BLaER1 treated with 17β-estradiol and CSF1 and Interleukin-3, amounts not matched to agents 10 nM and 100 nM (cell line): ENCODE results near the gene METTL14.
"Not testable (repeated sequence)": the region's sequence is repeated elsewhere in the genome, so short reads cannot be mapped to it uniquely, and the experiment has no call there.

Experiments used
- H3K27ac ChIP-seq, 11 experiments: shearing (Covaris generic); formaldehyde crosslinking; 2 replicates each; pipeline ENCODE4 v1.8.1; 2022
- H3K27me3 ChIP-seq, 11 experiments: shearing (Covaris generic); formaldehyde crosslinking; 2 replicates each; pipeline ENCODE4 v1.8.1; 2022
- H3K36me3 ChIP-seq, 11 experiments: shearing (Covaris generic); formaldehyde crosslinking; 2 replicates each; pipeline ENCODE4 v1.8.1; 2022
- H3K4me1 ChIP-seq, 10 experiments: shearing (Covaris generic); formaldehyde crosslinking; 2 replicates each; pipeline ENCODE4 v1.8.1; 2022
- H3K4me2 ChIP-seq, 11 experiments: shearing (Covaris generic); formaldehyde crosslinking; 2 replicates each; pipeline ENCODE4 v1.8.1; 2022
- H3K4me3 ChIP-seq, 10 experiments: shearing (Covaris generic); formaldehyde crosslinking; 2 replicates each; pipeline ENCODE4 v1.8.1; 2022
- H3K9ac ChIP-seq, 11 experiments: shearing (Covaris generic); formaldehyde crosslinking; 2 replicates each; pipeline ENCODE4 v1.8.1; 2022
- H3K9me3 ChIP-seq, 11 experiments: shearing (Covaris generic); formaldehyde crosslinking; replicated peaks in 1 of 11; 2 replicates each; pipeline ENCODE4 v1.8.1; 2022
- H4K20me1 ChIP-seq, 11 experiments: shearing (Covaris generic); formaldehyde crosslinking; 2 replicates each; pipeline ENCODE4 v1.8.1; 2022
- Cebpa-rat ChIP-seq, 11 experiments: shearing (Covaris generic); IDR thresholded peaks; 2 replicates each; pipeline ENCODE4 v1.8.1; 2022

The METTL14 gene

DNA sequence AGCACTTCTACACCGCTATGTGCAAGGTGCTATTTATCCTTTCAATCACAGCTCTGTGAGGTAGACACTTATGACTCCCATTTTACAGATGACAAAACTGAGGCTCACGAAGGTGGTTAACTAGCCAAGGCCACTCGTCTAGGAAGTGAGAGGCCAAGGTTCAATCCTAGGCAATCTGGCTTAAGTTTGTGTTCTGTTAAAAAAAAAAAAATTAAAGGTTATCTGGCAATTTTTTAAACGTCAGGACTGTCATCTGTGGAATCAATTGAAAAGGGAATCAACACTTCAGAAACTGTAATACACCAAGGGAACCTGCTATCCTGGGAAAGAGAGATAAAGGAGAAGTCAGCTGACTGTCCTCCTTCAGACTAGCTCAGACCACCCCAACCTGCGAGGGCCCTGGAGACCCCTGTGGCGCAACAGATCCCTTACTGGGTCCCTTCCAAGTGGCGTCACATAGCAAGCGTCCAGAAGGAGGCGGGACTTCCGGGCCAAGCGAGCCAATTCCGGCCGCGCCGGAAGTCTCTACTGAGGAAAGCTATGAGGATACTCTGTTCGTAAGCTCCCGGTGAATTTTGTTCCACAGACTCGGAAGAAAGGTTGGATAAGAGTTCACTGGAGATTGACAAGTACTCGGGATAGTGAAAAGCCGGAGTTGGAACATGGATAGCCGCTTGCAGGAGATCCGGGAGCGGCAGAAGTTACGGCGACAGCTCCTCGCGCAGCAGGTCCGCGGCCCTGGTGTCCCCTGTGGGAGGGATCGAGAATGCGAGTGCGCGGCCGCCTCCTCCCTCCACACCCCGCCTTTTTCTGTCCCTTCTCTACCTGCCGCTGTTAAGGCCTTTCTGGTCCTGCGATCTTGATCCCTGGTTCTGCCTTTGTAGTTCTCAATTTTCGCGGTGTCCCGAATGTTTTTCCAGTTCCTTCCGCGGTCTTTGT is at the start of gene METTL14:
METTL14 (plus strand) TSS at position 520 of the 939 bp plus-strand sequence; CDS start at position 663, 143 bp downstream.
- peak within 1 kb of the TSS; percentile 66 to 94 (median 82) for H3K4me3 ChIP-seq
- H3K36me3 ChIP-seq = peaks cover 22 to 33% (median 26%) of the 10 kb centered on the region in 11 experiments
- TF ChIP-seq Cebpa-rat (IDR thresholded peaks at IDR 0.05) = peak in 10 of 11 experiments; percentile 24 to 89 (median 66); a peak in 12 of 22 replicates
- H3K9me3 ChIP-seq = no peaks in the 10 kb centered on the region
- H3K27me3 ChIP-seq = no peaks in the 10 kb centered on the region
- H3K4me2 ChIP-seq = peak within 1 kb of the TSS; percentile 79 to 100 (median 91)
- H3K9ac ChIP-seq = peak within 1 kb of the TSS; percentile 76 to 90 (median 84)
- H3K27ac ChIP-seq = peak within 1 kb of the TSS; percentile 68 to 87 (median 81)
- H4K20me1 ChIP-seq = peaks cover 0 to 28% (median 18%) of the 10 kb centered on the region in 11 experiments; a peak in 15 of 22 replicates
- peaks cover 16 to 26% (median 17%) of the 10 kb centered on the region in 10 experiments for H3K4me1 ChIP-seq

DNA sequence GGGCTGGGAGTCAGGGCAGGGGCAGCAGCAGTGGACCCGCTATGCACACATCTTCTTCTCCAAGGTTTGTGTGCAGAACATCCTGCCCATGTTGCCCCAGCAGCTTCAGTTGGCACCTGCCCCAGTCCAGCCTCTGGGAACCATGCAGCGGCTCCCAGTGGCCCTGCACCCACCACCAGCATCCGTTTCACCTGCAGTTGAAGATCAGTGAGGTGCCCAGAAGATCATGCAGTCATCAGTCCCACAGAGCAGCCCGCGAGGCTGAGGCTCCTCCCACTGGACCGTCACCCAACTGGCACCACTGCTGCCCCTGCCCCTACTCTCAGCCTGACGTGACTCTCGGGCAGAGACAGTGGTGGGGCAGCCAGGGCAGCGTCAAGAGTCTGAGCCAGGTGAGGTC is 49.1 kb upstream of the METTL14 start:
- H3K9me3 ChIP-seq, H4K20me1 ChIP-seq, H3K4me1 ChIP-seq, H3K4me3 ChIP-seq, H3K27me3 ChIP-seq, H3K9ac ChIP-seq, H3K27ac ChIP-seq, H3K4me2 ChIP-seq: not testable (repeated sequence)
- H3K36me3 ChIP-seq = peaks cover 3 to 29% (median 15%) of the 10 kb centered on the region in 11 experiments; a peak in 17 of 22 replicates

DNA sequence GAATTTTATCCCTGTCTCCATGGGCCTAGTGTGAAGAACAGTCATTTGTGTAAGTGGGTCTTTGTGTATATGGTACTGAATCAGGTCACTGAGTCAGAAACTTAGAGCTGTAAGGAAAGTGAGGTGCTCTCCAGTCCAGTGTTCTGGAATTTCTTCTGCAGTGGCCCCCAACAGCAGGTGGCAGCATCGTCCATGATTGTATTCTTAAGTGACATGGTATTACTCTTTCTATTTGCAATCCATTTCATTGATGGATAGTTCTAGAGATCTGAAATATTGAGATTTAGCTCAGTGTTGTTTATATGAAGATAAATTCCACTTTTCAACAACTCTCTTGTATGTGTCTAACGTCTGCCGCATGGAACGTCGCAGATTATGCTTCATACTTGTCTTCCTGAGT is 20.5 kb upstream of the METTL14 start:
- not testable (repeated sequence) for H3K36me3 ChIP-seq, H3K27me3 ChIP-seq, H3K4me1 ChIP-seq, H3K4me2 ChIP-seq, H3K9me3 ChIP-seq, H4K20me1 ChIP-seq, H3K27ac ChIP-seq, H3K9ac ChIP-seq, H3K4me3 ChIP-seq

DNA sequence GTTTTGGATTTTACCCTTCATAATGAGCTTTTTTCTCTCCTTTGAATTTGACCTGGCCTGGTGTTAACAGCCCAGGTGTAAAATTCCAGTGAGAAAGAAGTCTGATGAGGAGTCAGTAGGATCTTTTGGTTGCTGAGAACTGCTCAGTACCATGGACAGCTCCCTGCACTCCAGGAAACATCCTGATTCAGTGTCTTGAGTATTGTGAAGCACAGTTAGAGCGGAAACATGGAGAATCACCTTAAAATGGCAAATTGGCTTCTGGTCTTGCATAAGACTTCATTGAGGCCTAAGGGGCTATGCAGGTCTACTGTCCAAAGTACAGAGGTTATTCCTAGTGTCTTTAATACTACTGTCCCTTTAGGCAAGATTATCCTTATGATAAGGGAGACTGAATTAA is 16.0 kb upstream of the METTL14 start:
- H3K27me3 ChIP-seq, H3K27ac ChIP-seq, H3K9me3 ChIP-seq, H3K9ac ChIP-seq, H3K4me2 ChIP-seq, H3K4me1 ChIP-seq, H3K36me3 ChIP-seq, H3K4me3 ChIP-seq, H4K20me1 ChIP-seq: not testable (repeated sequence)

DNA sequence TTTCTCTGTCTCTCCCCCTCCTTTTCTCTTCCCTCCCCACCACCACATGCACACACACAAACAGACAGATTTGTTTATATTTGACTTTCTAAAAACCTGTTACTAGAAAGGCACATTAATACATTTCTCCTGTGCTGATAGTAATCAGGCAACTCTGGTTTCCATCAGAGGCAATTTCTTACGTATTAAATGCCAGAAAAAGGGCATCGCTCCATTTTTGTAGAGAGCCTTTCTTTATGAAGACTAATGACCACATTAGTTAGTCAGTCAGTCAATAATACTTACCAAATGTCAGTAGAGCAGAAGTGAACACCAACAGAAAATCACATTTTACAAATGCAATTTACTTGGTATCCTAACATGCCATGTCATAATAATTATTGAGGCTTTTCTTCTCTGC is 14.2 kb upstream of the METTL14 start:
- H3K4me1 ChIP-seq, H3K27me3 ChIP-seq, H3K9ac ChIP-seq, H3K9me3 ChIP-seq, H3K36me3 ChIP-seq, H3K4me3 ChIP-seq, H3K4me2 ChIP-seq, H3K27ac ChIP-seq, H4K20me1 ChIP-seq: not testable (repeated sequence)

DNA sequence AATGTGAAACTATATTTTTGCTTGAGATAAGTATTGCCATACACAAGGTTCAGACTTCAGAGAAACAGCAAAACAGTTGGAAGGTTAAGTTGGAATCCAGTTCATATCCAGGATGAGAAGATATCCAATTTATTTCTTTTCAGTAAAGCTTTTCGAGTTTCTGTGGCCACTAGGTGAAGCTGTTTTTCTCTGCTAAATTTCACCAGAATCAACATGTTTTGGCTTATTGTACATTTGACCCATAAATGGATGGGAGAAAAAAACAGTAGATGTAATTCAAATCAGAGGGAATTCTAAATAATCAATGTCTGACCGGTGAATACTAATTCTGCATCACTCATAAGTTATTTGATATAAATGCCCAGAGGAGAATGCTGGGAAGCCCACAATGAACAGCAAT is 9.1 kb upstream of the METTL14 start:
- no peaks in the 10 kb centered on the region for H3K9me3 ChIP-seq
- H3K27ac ChIP-seq = no peak overlapping the region
- no peak overlapping the region for H3K9ac ChIP-seq
- H3K4me2 ChIP-seq = no peak overlapping the region
- no peaks in the 10 kb centered on the region for H3K36me3 ChIP-seq
- no peak overlapping the region for H3K4me3 ChIP-seq
- H3K27me3 ChIP-seq = no peaks in the 10 kb centered on the region
- TF ChIP-seq Cebpa-rat (IDR thresholded peaks at IDR 0.05) = no peak
- H4K20me1 ChIP-seq = no peaks in the 10 kb centered on the region
- H3K4me1 ChIP-seq = no peaks in the 10 kb centered on the region

DNA sequence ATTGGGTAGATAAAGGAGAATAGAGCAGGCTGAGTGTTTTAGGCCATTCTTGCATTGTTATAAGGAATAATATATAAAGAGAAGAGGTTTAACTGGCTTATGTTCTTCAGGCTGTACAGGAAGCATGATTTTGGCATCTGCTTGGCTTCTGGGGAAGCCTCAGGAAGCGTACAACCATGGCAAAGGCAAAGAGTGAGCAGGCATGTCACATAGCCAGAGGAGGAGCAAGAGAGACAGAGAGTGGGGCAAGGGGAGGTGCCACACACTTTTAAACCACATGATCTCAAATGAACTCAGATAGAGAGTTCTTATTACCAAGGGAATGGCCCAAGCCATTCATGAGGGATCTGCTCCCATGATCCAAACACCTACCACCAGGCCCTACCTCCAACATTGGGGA is 4.4 kb upstream of the METTL14 start:
- Histone ChIP-seq H3K4me1 (peaks cover 0 to 8% (median 4%) of the 10 kb centered on the region in 10 experiments; a peak in 9 of 20 replicates), H3K4me2 (no peak overlapping the region), H3K9me3 (no peaks in the 10 kb centered on the region), H3K27ac (no peak overlapping the region), H3K4me3 (no peak overlapping the region), H4K20me1 (peaks cover 0 to 3% (median 0%) of the 10 kb centered on the region in 11 experiments; a peak in 8 of 22 replicates), H3K9ac (no peak overlapping the region), H3K27me3 (no peaks in the 10 kb centered on the region), H3K36me3 (no peaks in the 10 kb centered on the region)
- TF ChIP-seq Cebpa-rat (IDR thresholded peaks at IDR 0.05) = no peak

DNA sequence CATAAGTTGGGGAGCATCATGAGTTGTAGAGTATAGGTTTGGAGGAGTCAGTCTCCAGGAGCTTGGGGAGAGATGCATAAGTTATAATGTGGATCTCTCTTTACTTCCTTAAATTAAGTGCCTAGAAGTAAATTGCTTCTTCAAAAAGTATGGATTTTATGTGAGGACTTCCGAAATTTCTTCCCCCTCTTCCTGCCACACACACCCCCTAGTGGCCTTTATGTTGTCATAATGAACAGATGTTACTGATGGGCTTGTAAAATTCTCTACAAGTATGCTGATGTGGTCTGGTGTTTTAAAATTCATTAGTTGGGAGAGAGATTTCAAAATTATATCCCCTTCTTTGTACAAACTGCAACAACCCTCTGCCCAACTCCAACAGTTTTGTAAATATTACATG is 2.3 kb upstream of the METTL14 start:
- peaks cover 0 to 24% (median 16%) of the 10 kb centered on the region in 11 experiments; a peak in 15 of 22 replicates for H4K20me1 ChIP-seq
- H3K27ac ChIP-seq = no peak overlapping the region
- no peak overlapping the region for H3K9ac ChIP-seq
- H3K9me3 ChIP-seq = no peaks in the 10 kb centered on the region
- no peak overlapping the region for H3K4me3 ChIP-seq
- peaks cover 16 to 26% (median 17%) of the 10 kb centered on the region in 10 experiments for H3K4me1 ChIP-seq
- H3K36me3 ChIP-seq = peaks cover 1 to 11% (median 4%) of the 10 kb centered on the region in 11 experiments
- H3K27me3 ChIP-seq = no peaks in the 10 kb centered on the region
- peak overlapping the region in 1 of 11 experiments; percentile 37; a peak in 2 of 22 replicates for H3K4me2 ChIP-seq
- TF ChIP-seq Cebpa-rat (IDR thresholded peaks at IDR 0.05) = no peak

DNA sequence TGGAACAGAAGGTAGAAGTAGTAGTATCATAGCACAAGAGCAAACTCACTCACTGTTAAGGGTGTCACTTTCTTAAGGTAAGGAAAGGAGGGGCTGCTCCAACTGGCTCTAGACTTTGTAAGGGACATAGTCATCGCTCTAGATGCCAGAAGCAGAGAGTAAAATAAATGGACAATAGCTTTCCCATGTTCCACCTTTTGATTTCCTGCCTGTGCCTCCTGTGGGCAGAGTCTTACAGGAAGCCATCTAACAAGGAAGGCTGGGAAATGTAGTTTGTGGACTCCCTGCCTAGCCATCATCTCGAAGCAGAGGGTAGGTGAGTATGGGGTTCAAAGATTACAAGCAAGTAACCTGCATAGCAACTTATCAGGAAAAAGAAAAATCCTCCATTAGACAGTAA is 1.7 kb upstream of the METTL14 start:
- Histone ChIP-seq H3K4me1 (peaks cover 16 to 26% (median 17%) of the 10 kb centered on the region in 10 experiments), H3K27ac (no peak overlapping the region), H4K20me1 (peaks cover 0 to 28% (median 18%) of the 10 kb centered on the region in 11 experiments; a peak in 15 of 22 replicates), H3K27me3 (no peaks in the 10 kb centered on the region), H3K36me3 (peaks cover 6 to 17% (median 10%) of the 10 kb centered on the region in 11 experiments), H3K4me2 (peak overlapping the region in 5 of 11 experiments; percentile 4 to 37 (median 30); a peak in 7 of 22 replicates), H3K4me3 (no peak overlapping the region), H3K9me3 (no peaks in the 10 kb centered on the region), H3K9ac (no peak overlapping the region)
- no peak for TF ChIP-seq Cebpa-rat (IDR thresholded peaks at IDR 0.05)

DNA sequence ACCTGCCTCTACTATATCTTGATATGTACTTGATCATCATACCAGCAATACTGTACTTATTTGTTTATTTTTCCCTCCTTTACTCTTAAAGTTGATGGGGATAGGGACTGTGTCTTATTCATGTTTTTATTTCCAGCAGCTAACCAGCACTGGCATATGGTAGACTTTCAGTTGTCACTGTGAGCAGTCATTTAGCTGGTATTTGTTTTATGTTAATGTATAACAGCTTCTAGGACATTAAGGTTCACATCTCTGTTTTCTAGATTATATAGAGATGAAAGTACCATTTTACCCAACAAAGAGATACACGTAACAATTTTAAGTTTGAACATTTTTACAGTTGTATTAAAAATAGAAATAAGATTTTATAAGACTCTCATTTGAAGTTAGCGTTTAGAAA is 17.9 kb downstream of the METTL14 start:
- Histone ChIP-seq H4K20me1 (no peaks in the 10 kb centered on the region), H3K4me1 (no peaks in the 10 kb centered on the region), H3K4me3 (no peak overlapping the region), H3K27ac (no peak overlapping the region), H3K27me3 (no peaks in the 10 kb centered on the region), H3K9me3 (no peaks in the 10 kb centered on the region), H3K9ac (no peak overlapping the region), H3K36me3 (peaks cover 74 to 100% (median 97%) of the 10 kb centered on the region in 11 experiments), H3K4me2 (no peak overlapping the region)
- TF ChIP-seq Cebpa-rat (IDR thresholded peaks at IDR 0.05) = no peak
